PC-9 (cell line): Measurements from ENCODE around the gene CD72.

ENCODE experiments used
- CTCF ChIP-seq: fragments of 200-600 bp; sonication (generic); conservative IDR thresholded peaks from 2 replicates; pipeline ENCODE4 v1.6.1; 2017; ENCODE audit warnings: mixed run types, antibody characterized with exemption, mild to moderate bottlenecking, moderate library complexity
- EZH2 ChIP-seq: fragments of 200-600 bp; sonication (generic); IDR thresholded peaks from 2 replicates; pipeline ENCODE4 v1.8.0; 2017; ENCODE audit warnings: antibody characterized with exemption, low read depth

- TF ChIP-seq CTCF = no peak
- no peak for TF ChIP-seq EZH2
These were observed 19.2 kb downstream of the CD72 start for GRCh38 chr9:35598866-35599590.
